ENCODE data around the gene SOX5.

DNA sequence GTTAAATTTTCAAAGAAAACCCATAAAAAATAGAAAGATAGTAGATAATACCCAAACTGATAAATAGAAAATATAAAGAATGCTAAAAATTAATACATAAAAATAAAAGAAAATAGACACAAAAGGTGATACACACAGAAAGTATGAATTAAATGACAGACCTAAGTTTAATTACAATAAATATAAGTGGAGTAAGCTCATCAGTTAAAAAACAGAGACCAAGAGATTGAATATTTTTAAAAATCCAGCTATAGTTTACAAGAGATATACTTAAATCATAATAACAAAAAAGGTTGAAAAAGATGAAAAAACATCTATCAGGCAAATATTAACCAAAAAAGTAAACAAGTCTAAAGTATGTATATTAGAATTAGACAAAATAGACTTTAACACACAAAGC, 268.2 kb downstream of the SOX5 start:
- TF ChIP-seq, protein P1, sequence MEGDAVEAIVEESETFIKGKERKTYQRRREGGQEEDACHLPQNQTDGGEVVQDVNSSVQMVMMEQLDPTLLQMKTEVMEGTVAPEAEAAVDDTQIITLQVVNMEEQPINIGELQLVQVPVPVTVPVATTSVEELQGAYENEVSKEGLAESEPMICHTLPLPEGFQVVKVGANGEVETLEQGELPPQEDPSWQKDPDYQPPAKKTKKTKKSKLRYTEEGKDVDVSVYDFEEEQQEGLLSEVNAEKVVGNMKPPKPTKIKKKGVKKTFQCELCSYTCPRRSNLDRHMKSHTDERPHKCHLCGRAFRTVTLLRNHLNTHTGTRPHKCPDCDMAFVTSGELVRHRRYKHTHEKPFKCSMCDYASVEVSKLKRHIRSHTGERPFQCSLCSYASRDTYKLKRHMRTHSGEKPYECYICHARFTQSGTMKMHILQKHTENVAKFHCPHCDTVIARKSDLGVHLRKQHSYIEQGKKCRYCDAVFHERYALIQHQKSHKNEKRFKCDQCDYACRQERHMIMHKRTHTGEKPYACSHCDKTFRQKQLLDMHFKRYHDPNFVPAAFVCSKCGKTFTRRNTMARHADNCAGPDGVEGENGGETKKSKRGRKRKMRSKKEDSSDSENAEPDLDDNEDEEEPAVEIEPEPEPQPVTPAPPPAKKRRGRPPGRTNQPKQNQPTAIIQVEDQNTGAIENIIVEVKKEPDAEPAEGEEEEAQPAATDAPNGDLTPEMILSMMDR (IDR thresholded peaks at IDR 0.05): no peak
- no peak for TF ChIP-seq POLR2A (IDR thresholded peaks at IDR 0.05)

Data from adrenal gland (tissue), 5 donors.